WI38 (cell line): ENCODE measurements around the gene ACTN4.
"Not testable (repeated sequence)": the region's sequence is repeated elsewhere in the genome, so short reads cannot be mapped to it uniquely, and the experiment has no call there.

Source experiments
- H3K4me3 ChIP-seq: 2 replicates; pipeline ENCODE4 v1.5.1; 2011; ENCODE audit warnings: low read depth, mild to moderate bottlenecking, control low read depth, low read length
- CTCF ChIP-seq: IDR thresholded peaks from 2 replicates; pipeline ENCODE4 v1.5.1; 2012; ENCODE audit warnings: low read depth, mild to moderate bottlenecking, control low read depth, low read length

ACTN4 gene

DNA sequence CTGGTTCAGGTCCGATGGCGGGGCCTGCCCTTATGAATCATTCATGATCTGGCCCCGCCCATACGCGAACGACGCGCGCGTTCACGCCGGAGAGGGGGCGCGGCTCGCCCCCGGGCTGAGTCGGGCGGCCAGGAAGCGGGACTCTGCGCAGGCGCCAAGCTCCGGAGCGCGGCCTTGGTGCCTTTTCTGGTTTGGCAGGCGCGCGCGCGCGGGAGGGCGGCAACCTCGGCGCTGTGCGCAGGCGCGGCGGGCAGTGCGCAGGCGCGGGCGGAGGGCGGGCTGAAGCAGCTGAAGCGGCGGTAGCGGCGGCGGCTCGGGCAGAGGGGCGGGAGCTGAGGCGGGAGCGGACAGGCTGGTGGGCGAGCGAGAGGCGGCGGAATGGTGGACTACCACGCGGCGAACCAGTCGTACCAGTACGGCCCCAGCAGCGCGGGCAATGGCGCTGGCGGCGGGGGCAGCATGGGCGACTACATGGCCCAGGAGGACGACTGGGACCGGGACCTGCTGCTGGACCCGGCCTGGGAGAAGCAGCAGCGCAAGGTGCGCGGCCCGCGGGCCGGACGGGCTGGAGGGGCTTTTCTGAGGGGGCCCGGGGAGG, at the start of gene ACTN4:
TSS of gene ACTN4 (plus strand) at position 282 of the 598 bp plus-strand sequence. CDS start at position 379, 97 bp downstream.
- no peak for TF ChIP-seq CTCF
- H3K4me3 ChIP-seq = peak within 1 kb of the TSS; percentile 82

DNA sequence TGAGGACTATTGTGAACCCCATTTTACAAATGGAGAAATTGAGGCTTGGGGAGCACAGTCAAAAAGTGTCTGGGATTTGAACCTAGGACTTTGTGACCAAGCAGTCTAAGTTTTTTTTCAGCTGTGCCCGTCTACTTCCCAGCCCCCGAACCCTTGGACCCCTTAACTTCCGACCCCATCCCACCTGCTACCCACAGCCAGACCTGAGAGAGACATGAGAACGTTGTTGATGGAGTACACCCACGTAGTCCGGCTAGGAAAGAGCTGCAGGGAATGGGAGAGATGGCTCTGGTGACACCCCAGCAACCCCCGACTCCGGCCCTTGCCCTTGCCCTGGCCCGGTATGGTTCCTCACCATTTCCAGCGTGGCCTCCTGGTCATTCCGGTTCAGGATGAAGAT, 47.7 kb upstream of the ACTN4 start:
- H3K4me3 ChIP-seq = no peak overlapping the region
- no peak for TF ChIP-seq CTCF

GRCh38 chr19:38602856-38603255, 44.6 kb upstream of the ACTN4 start:
- H3K4me3 ChIP-seq = not testable (repeated sequence)

GRCh38 chr19:38606131-38606530, 41.3 kb upstream of the ACTN4 start:
- TF ChIP-seq CTCF = no peak

GRCh38 chr19:38614289-38614688, 33.2 kb upstream of the ACTN4 start:
- H3K4me3 ChIP-seq = no peak overlapping the region
- TF ChIP-seq CTCF = no peak

More at GRCh38 chr19:38606131-38606530, 41.3 kb upstream of the ACTN4 start:
- no peak overlapping the region for H3K4me3 ChIP-seq

- no peak for TF ChIP-seq CTCF
- H3K4me3 ChIP-seq = no peak overlapping the region
These were observed 32.4 kb upstream of the ACTN4 start for GRCh38 chr19:38615007-38615581.

GRCh38 chr19:38616265-38616664, 31.2 kb upstream of the ACTN4 start:
- TF ChIP-seq CTCF = no peak
- no peak overlapping the region for H3K4me3 ChIP-seq
